ENCODE measurements around the gene COX14.
"Not testable (repeated sequence)": the region's sequence is repeated elsewhere in the genome, so short reads cannot be mapped to it uniquely, and the experiment has no call there.

The COX14 gene

GRCh38 chr12:50148011-50148410 lies 36.0 kb downstream of the COX14 start:
- WGBS (ENCODE audit: extremely low coverage, insufficient coverage, insufficient read length) = no CpG with 5 or more reads among the region's 6 CpGs
- not testable (repeated sequence) for H3K23ac ChIP-seq (ENCODE audit: low read length); H4K91ac ChIP-seq (ENCODE audit: low read depth, low read length); DNase-seq; H2BK120ac ChIP-seq (ENCODE audit: insufficient read depth, low read length, poor library complexity); H3K18ac ChIP-seq (ENCODE audit: low read length); H3K79me1 ChIP-seq (ENCODE audit: low read length); H2AK5ac ChIP-seq (ENCODE audit: low read length); H4K8ac ChIP-seq (ENCODE audit: low read depth, low read length); H3K4me2 ChIP-seq (ENCODE audit: low read length); H4K12ac ChIP-seq (ENCODE audit: low read depth, low read length); H3K27me3 ChIP-seq (ENCODE audit: insufficient read depth, low read length); H3K36me3 ChIP-seq (ENCODE audit: control insufficient read depth in 1 of 2, insufficient read depth in 2 of 2, low read length in 2 of 2); H3K4me1 ChIP-seq (ENCODE audit: control insufficient read depth in 1 of 2, insufficient read depth in 2 of 2, low read length in 2 of 2); H3K14ac ChIP-seq (ENCODE audit: low read length); H3K4me3 ChIP-seq (ENCODE audit: low read depth, low read length); H3K9ac ChIP-seq (ENCODE audit: low read length); H2BK5ac ChIP-seq (ENCODE audit: low read depth, low read length, poor library complexity); H2BK12ac ChIP-seq (ENCODE audit: low read length); H3K4ac ChIP-seq (ENCODE audit: low read depth, low read length); H2AFZ ChIP-seq (ENCODE audit: insufficient read depth, low read length, poor library complexity); H3K9me3 ChIP-seq (ENCODE audit: insufficient read depth, low read depth, low read length); H3K27ac ChIP-seq (ENCODE audit: low read depth, low read length); H3K79me2 ChIP-seq (ENCODE audit: control insufficient read depth, insufficient read depth, low read length, poor library complexity)

GRCh38 chr12:50149311-50149710 lies 37.3 kb downstream of the COX14 start:
- Histone ChIP-seq H4K8ac (ENCODE audit: low read depth, low read length) (no peak overlapping the region), H3K36me3 (ENCODE audit: control insufficient read depth in 1 of 2, insufficient read depth in 2 of 2, low read length in 2 of 2) (no peaks in the 10 kb centered on the region), H3K79me2 (ENCODE audit: control insufficient read depth, insufficient read depth, low read length, poor library complexity) (no peaks in the 10 kb centered on the region), H3K27ac (ENCODE audit: low read depth, low read length) (no peak overlapping the region), H3K14ac (ENCODE audit: low read length) (no peak overlapping the region), H3K4ac (ENCODE audit: low read depth, low read length) (no peak overlapping the region), H3K4me2 (ENCODE audit: low read length) (no peak overlapping the region), H2BK120ac (ENCODE audit: insufficient read depth, low read length, poor library complexity) (no peak overlapping the region), H3K27me3 (ENCODE audit: insufficient read depth, low read length) (no peaks in the 10 kb centered on the region), H3K9me3 (ENCODE audit: insufficient read depth, low read depth, low read length) (no peaks in the 10 kb centered on the region), H3K4me3 (ENCODE audit: low read depth, low read length) (no peak overlapping the region), H3K23ac (ENCODE audit: low read length) (no peak overlapping the region), H3K4me1 (ENCODE audit: control insufficient read depth in 1 of 2, insufficient read depth in 2 of 2, low read length in 2 of 2) (no peaks in the 10 kb centered on the region), H3K9ac (ENCODE audit: low read length) (no peak overlapping the region), H2BK12ac (ENCODE audit: low read length) (no peak overlapping the region), H3K79me1 (ENCODE audit: low read length) (no peaks in the 10 kb centered on the region), H4K91ac (ENCODE audit: low read depth, low read length) (no peak overlapping the region), H2AFZ (ENCODE audit: insufficient read depth, low read length, poor library complexity) (no peak overlapping the region), H2AK5ac (ENCODE audit: low read length) (no peak overlapping the region), H4K12ac (ENCODE audit: low read depth, low read length) (no peak overlapping the region), H2BK5ac (ENCODE audit: low read depth, low read length, poor library complexity) (no peak overlapping the region), H3K18ac (ENCODE audit: low read length) (no peak overlapping the region)
- no peak for DNase-seq
- WGBS (ENCODE audit: extremely low coverage, insufficient coverage, insufficient read length) = no CpG with 5 or more reads among the region's 3 CpGs

- Histone ChIP-seq H3K18ac (ENCODE audit: low read length) (no peak overlapping the region), H3K4ac (ENCODE audit: low read depth, low read length) (no peak overlapping the region), H3K4me3 (ENCODE audit: low read depth, low read length) (no peak overlapping the region), H3K4me2 (ENCODE audit: low read length) (no peak overlapping the region), H3K9ac (ENCODE audit: low read length) (no peak overlapping the region), H3K4me1 (ENCODE audit: control insufficient read depth in 1 of 2, insufficient read depth in 2 of 2, low read length in 2 of 2) (no peaks in the 10 kb centered on the region), H4K12ac (ENCODE audit: low read depth, low read length) (no peak overlapping the region), H2AFZ (ENCODE audit: insufficient read depth, low read length, poor library complexity) (no peak overlapping the region), H2BK12ac (ENCODE audit: low read length) (no peak overlapping the region), H3K27me3 (ENCODE audit: insufficient read depth, low read length) (no peaks in the 10 kb centered on the region), H2BK5ac (ENCODE audit: low read depth, low read length, poor library complexity) (no peak overlapping the region), H2BK120ac (ENCODE audit: insufficient read depth, low read length, poor library complexity) (no peak overlapping the region), H4K8ac (ENCODE audit: low read depth, low read length) (no peak overlapping the region), H3K27ac (ENCODE audit: low read depth, low read length) (no peak overlapping the region), H2AK5ac (ENCODE audit: low read length) (no peak overlapping the region), H3K79me2 (ENCODE audit: control insufficient read depth, insufficient read depth, low read length, poor library complexity) (no peaks in the 10 kb centered on the region), H4K91ac (ENCODE audit: low read depth, low read length) (no peak overlapping the region), H3K23ac (ENCODE audit: low read length) (no peak overlapping the region), H3K36me3 (ENCODE audit: control insufficient read depth in 1 of 2, insufficient read depth in 2 of 2, low read length in 2 of 2) (no peaks in the 10 kb centered on the region), H3K9me3 (ENCODE audit: insufficient read depth, low read depth, low read length) (no peaks in the 10 kb centered on the region), H3K14ac (ENCODE audit: low read length) (no peak overlapping the region), H3K79me1 (ENCODE audit: low read length) (no peaks in the 10 kb centered on the region)
- DNase-seq = no peak
- 100% methylated on average over 1 of the region's 1 CpG for WGBS (ENCODE audit: extremely low coverage, insufficient coverage, insufficient read length)
These were observed 39.1 kb downstream of the COX14 start for GRCh38 chr12:50151047-50151687.

- not testable (repeated sequence) for H3K79me2 ChIP-seq (ENCODE audit: control insufficient read depth, insufficient read depth, low read length, poor library complexity); H2AFZ ChIP-seq (ENCODE audit: insufficient read depth, low read length, poor library complexity); H3K27me3 ChIP-seq (ENCODE audit: insufficient read depth, low read length); H3K4me1 ChIP-seq (ENCODE audit: control insufficient read depth in 1 of 2, insufficient read depth in 2 of 2, low read length in 2 of 2); H2AK5ac ChIP-seq (ENCODE audit: low read length); H3K4ac ChIP-seq (ENCODE audit: low read depth, low read length); H3K9me3 ChIP-seq (ENCODE audit: insufficient read depth, low read depth, low read length); H4K91ac ChIP-seq (ENCODE audit: low read depth, low read length); H3K27ac ChIP-seq (ENCODE audit: low read depth, low read length); H3K4me2 ChIP-seq (ENCODE audit: low read length); DNase-seq; H2BK5ac ChIP-seq (ENCODE audit: low read depth, low read length, poor library complexity); H3K9ac ChIP-seq (ENCODE audit: low read length); H2BK12ac ChIP-seq (ENCODE audit: low read length); H4K8ac ChIP-seq (ENCODE audit: low read depth, low read length); H3K14ac ChIP-seq (ENCODE audit: low read length); H2BK120ac ChIP-seq (ENCODE audit: insufficient read depth, low read length, poor library complexity); H4K12ac ChIP-seq (ENCODE audit: low read depth, low read length); H3K79me1 ChIP-seq (ENCODE audit: low read length); H3K36me3 ChIP-seq (ENCODE audit: control insufficient read depth in 1 of 2, insufficient read depth in 2 of 2, low read length in 2 of 2); H3K18ac ChIP-seq (ENCODE audit: low read length); H3K4me3 ChIP-seq (ENCODE audit: low read depth, low read length); H3K23ac ChIP-seq (ENCODE audit: low read length)
- no CpG with 5 or more reads among the region's 5 CpGs for WGBS (ENCODE audit: extremely low coverage, insufficient coverage, insufficient read length)
These were observed 42.9 kb downstream of the COX14 start for GRCh38 chr12:50154947-50155346.
